ENCODE data around the gene MAP2K5. TPM values are rescaled to one million over a fixed set of nuclear protein-coding genes. Genes with fewer than 3 reads are reported as not detected.

MAP2K5 gene
- total RNA-seq, 2 experiments from 2014 or later = 17.0 to 20.8 TPM

GRCh38 chr15:67720556-67721175 lies 178.2 kb downstream of the MAP2K5 start:
- no peak for DNase-seq
- Mint-ChIP-seq H3K36me3 (peaks cover 7% of the 10 kb centered on the region), H3K4me1 (peaks cover 17% of the 10 kb centered on the region), H3K4me3 (no peak overlapping the region), H3K27me3 (no peaks in the 10 kb centered on the region), H3K9me3 (no peaks in the 10 kb centered on the region), H3K27ac (no peak overlapping the region)

DNA sequence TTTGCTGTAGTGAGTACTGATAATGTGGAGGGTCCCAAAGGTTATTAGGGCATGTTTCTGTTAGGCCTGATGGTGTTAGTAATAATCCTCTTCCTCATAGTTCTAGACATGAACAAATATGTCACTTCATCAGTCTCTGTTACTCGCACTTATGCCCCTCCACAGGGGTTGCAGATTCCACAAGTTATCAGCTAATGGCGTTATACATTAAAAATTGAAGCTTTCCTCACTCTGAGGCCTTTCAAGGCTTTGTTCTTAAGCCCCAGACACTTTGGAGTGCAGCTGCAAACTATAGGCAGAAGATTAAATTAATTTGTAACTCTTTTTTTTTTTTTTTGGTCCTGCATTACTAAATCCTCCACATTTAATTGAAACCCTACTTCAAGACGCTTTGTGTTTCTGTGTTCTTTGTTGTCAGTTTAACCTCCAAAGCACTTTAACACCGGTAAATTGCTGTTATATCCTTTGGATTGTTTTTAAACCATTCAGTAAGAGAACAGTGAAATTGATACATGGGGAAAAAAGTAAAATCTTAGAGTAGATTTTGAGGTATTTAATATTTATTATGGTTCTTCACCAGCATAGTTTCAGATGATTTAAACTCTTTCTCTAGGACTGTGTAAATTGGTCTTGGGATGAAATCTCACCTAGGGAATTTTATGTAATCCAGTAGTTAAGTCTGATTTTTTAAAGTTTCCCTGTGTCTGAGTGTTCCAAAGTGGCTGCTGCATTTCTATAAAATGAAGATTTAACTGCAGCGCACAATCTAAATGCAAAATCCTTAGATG lies 179.7 kb downstream of the MAP2K5 start:
- Mint-ChIP-seq H3K27me3 (no peaks in the 10 kb centered on the region), H3K4me3 (no peak overlapping the region)

DNA sequence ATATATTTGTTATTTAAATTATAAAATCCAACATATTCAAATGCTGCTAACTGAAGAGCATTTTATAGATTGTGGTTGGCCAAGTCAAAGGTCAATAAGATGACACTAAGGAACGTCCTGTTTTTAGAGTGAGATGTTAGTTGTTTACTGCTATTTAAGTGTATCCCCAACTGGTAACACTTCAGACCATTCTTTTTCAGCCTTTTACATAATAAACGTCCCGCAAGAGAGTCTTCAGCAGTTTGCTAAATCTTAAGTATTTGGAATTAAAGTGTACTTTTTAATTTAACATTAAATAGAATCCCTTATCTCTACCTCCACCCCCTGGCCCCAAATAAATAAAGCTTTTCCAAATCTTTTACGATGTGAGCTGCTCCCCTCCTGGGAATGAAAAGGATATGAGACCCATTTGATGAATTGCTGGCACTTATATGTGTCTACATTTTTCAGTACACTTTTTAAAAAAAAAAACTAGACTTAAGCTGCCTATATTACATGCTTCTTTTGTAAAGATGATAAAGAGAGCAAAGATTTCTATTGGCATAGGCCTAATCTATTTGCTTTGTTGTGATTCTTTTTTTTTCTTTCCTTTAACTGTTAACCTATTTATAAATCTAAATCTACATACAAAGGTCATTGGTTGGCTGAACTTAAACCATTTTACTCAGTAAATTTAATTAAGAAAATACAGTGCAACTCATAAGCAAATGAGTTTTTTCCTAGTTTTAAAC lies 181.0 kb downstream of the MAP2K5 start:
- no peaks in the 10 kb centered on the region for H3K9me3 Mint-ChIP-seq
- no peaks in the 10 kb centered on the region for H3K36me3 Mint-ChIP-seq
- no peak for DNase-seq
- H3K27ac Mint-ChIP-seq = no peak overlapping the region
- no peaks in the 10 kb centered on the region for H3K27me3 Mint-ChIP-seq
- H3K4me3 Mint-ChIP-seq = no peak overlapping the region
- H3K4me1 Mint-ChIP-seq = peaks cover 15% of the 10 kb centered on the region

More for the DNA sequence above, 179.7 kb downstream of the MAP2K5 start:
- Mint-ChIP-seq H3K4me1 (peaks cover 16% of the 10 kb centered on the region), H3K27ac (no peak overlapping the region), H3K9me3 (no peaks in the 10 kb centered on the region), H3K36me3 (peaks cover 7% of the 10 kb centered on the region)
- DNase-seq = no peak

DNA sequence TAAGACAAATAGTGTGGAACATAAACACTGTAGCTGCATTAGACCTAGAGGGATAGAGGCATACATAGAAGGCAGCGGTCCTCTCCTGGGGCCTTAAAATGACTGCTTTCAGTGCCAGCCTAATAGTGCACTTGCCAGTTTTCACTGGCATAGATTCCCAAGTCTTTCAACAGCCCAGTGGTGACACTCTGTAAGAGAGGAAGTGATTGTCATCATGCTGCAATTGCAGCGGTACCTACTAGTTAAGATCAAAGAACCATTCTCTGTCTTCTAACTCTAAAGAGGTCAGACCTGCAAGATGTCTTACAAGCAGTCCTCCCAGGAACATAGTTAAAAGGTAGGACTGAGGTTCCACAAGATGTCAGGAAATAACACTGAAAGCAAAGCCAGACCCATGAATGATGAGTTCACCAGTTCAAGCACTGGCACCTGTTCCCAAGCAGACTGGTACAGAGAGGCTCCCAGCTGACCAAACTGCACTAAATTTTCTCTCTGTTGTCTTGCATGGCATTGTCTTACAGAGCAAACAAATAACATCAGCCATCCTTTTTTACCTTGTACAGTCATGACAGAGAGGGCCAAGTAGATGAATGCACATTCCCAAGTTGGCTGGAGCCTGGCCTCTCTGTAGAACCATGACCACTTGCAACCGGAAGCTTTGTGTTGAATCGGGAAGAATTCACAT lies 182.3 kb downstream of the MAP2K5 start:
- no peaks in the 10 kb centered on the region for H3K36me3 Mint-ChIP-seq

GRCh38 chr15:67730135-67730534 lies 187.6 kb downstream of the MAP2K5 start:
- no peak overlapping the region for H3K27ac Mint-ChIP-seq

More for the DNA sequence above, 182.3 kb downstream of the MAP2K5 start:
- DNase-seq = no peak
- peaks cover 13% of the 10 kb centered on the region for H3K4me1 Mint-ChIP-seq
- no peaks in the 10 kb centered on the region for H3K27me3 Mint-ChIP-seq
- H3K4me3 Mint-ChIP-seq = no peak overlapping the region
- H3K27ac Mint-ChIP-seq = no peak overlapping the region
- H3K9me3 Mint-ChIP-seq = no peaks in the 10 kb centered on the region

DNA sequence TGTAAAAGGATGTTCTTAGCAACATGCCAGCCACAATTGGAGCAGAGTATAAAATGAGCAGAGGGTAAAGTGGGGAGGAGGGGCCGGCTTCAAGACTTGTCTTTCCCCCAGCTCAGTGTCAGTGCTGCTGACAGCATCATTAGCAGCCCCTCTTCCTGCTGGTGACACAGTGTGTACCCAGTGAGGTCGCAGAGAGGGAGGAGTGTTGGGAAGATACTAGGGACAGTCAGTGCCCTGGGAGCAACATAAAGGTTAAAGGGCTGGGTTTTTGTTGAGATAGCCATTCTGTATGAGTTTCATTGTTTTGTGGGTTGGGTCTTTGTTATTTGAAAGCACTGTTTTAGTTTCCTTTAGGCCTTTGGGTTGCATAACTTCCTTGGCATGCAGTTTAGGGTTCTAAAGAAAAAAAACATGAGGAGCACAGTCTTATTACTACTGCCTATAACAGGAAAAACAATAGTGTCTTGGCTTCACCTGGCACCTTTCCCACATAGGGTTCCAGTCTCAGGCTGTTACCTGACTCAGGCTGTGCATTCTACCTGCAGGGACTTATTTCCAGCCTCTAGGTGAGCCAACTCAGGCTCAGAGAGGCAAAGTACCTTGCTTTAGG lies 188.7 kb downstream of the MAP2K5 start:
- Mint-ChIP-seq H3K9me3 (no peaks in the 10 kb centered on the region), H3K4me3 (no peak overlapping the region), H3K27ac (no peak overlapping the region), H3K27me3 (no peaks in the 10 kb centered on the region), H3K4me1 (peaks cover 26% of the 10 kb centered on the region), H3K36me3 (no peaks in the 10 kb centered on the region)
- DNase-seq = no peak

More at GRCh38 chr15:67730135-67730534, 187.6 kb downstream of the MAP2K5 start:
- no peaks in the 10 kb centered on the region for H3K27me3 Mint-ChIP-seq
- no peak overlapping the region for H3K4me3 Mint-ChIP-seq
- no peaks in the 10 kb centered on the region for H3K36me3 Mint-ChIP-seq
- peaks cover 15% of the 10 kb centered on the region for H3K4me1 Mint-ChIP-seq
- no peaks in the 10 kb centered on the region for H3K9me3 Mint-ChIP-seq
- DNase-seq = no peak

DNA sequence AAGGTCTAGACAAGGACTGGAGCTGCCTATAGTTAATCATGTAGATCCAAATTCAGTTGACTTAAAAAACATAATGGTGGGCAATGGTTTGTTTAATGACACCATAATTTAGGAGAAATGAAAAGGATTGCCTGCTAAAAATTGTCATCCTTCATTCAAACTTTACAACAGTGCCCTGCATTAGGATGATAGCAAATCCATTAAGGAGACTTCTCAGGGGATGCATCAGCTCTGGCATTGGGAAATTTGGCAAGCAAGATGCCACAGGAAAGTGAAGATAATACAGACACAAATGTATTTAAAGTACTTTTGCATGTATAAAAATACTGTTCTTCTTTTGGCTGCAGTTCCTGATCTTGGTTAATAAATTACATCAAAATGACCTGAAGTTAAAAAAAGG lies 189.7 kb downstream of the MAP2K5 start:
- Mint-ChIP-seq H3K9me3 (no peaks in the 10 kb centered on the region), H3K4me3 (no peak overlapping the region), H3K4me1 (peaks cover 30% of the 10 kb centered on the region), H3K36me3 (peaks cover 2% of the 10 kb centered on the region), H3K27ac (no peak overlapping the region), H3K27me3 (no peaks in the 10 kb centered on the region)
- no peak for DNase-seq

- Mint-ChIP-seq H3K36me3 (peaks cover 4% of the 10 kb centered on the region), H3K9me3 (no peaks in the 10 kb centered on the region), H3K4me3 (no peak overlapping the region), H3K27me3 (no peaks in the 10 kb centered on the region), H3K4me1 (peaks cover 30% of the 10 kb centered on the region), H3K27ac (no peak overlapping the region)
- DNase-seq = no peak
These were observed 190.3 kb downstream of the MAP2K5 start for GRCh38 chr15:67732671-67733374.

DNA sequence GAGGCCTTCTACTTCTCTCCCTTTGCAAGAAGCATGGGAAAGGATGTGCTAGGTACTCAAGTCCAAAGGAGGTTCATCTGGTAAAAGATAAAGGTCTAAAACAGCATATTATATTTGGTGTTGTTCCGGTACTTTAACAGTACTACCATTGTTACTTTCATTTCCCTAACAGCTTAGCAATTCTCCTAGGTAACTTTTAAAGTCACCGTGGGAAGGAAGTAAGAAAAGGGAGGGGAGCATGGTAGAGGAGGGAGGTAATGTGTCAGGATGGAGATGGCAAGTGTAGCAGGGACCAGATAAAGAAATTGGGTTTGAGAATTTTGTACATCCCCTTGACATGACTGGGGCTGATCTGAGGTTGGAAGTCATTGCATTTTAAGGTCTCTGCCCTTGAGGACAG lies 193.4 kb downstream of the MAP2K5 start:
- Mint-ChIP-seq H3K27ac (no peak overlapping the region), H3K9me3 (no peaks in the 10 kb centered on the region), H3K36me3 (peaks cover 4% of the 10 kb centered on the region)

DNA sequence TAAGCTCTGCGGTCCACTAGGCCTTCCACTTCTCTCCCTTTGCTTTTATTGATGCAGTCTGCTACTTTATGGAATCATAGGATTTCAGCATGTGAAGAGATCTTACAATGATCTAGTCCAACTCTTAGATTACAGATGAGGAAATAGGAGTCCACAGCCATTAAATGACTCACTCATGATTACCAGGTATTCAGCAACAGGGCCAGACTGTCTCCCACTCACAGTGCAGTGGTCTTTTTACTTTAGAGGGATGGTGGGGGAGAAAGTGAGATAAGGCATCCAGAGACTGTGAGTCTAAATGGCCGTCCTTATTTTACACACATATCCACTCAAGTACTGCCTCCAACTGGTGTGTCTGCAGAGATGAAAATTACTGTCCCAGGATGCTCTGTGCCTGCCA lies 194.3 kb downstream of the MAP2K5 start:
- Mint-ChIP-seq H3K36me3 (peaks cover 7% of the 10 kb centered on the region), H3K4me1 (peaks cover 27% of the 10 kb centered on the region), H3K27ac (peak overlapping the region; percentile 9), H3K27me3 (no peaks in the 10 kb centered on the region), H3K4me3 (no peak overlapping the region), H3K9me3 (no peaks in the 10 kb centered on the region)
- no peak for DNase-seq

More for the DNA sequence above, 193.4 kb downstream of the MAP2K5 start:
- Mint-ChIP-seq H3K4me1 (peaks cover 23% of the 10 kb centered on the region), H3K4me3 (no peak overlapping the region), H3K27me3 (no peaks in the 10 kb centered on the region)
- DNase-seq = no peak

DNA sequence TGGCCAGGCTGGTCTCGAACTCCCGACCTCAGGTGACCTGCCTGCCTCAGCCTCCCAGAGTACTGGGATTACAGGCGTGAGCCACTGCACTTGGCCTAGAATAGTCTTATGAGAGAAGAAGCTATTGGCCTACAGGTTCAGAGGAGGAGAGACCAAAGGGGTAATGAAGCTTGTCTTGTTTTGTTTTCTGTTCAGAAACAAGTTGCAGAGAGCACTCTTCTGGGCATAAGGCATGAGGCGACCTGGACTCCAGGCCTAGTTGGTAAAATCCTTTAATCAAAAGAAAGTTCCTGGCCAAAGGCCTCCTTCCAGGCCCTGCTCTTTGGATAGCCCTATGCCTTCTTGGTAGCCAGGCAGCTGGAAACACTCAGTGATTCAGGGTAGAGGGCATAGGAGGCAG lies 195.6 kb downstream of the MAP2K5 start:
- H3K4me3 Mint-ChIP-seq = no peak overlapping the region
- H3K27me3 Mint-ChIP-seq = no peaks in the 10 kb centered on the region
- no peak overlapping the region for H3K27ac Mint-ChIP-seq

GRCh38 chr15:67740405-67740804 lies 197.9 kb downstream of the MAP2K5 start:
- H3K27ac Mint-ChIP-seq = no peak overlapping the region
- no peak overlapping the region for H3K4me3 Mint-ChIP-seq

More for the DNA sequence above, 195.6 kb downstream of the MAP2K5 start:
- Mint-ChIP-seq H3K4me1 (peaks cover 30% of the 10 kb centered on the region), H3K36me3 (peaks cover 7% of the 10 kb centered on the region), H3K9me3 (no peaks in the 10 kb centered on the region)
- DNase-seq = no peak

GRCh38 chr15:67741308-67741707 lies 198.8 kb downstream of the MAP2K5 start:
- DNase-seq = no peak
- Mint-ChIP-seq H3K27me3 (no peaks in the 10 kb centered on the region), H3K4me3 (no peak overlapping the region), H3K9me3 (no peaks in the 10 kb centered on the region), H3K4me1 (peaks cover 45% of the 10 kb centered on the region), H3K36me3 (peaks cover 7% of the 10 kb centered on the region), H3K27ac (no peak overlapping the region)

More at GRCh38 chr15:67740405-67740804, 197.9 kb downstream of the MAP2K5 start:
- peaks cover 7% of the 10 kb centered on the region for H3K36me3 Mint-ChIP-seq
- peaks cover 44% of the 10 kb centered on the region for H3K4me1 Mint-ChIP-seq
- DNase-seq = no peak
- H3K9me3 Mint-ChIP-seq = no peaks in the 10 kb centered on the region
- H3K27me3 Mint-ChIP-seq = no peaks in the 10 kb centered on the region

- DNase-seq = no peak
- Mint-ChIP-seq H3K9me3 (no peaks in the 10 kb centered on the region), H3K4me3 (no peak overlapping the region), H3K4me1 (peaks cover 47% of the 10 kb centered on the region), H3K36me3 (peaks cover 3% of the 10 kb centered on the region), H3K27me3 (no peaks in the 10 kb centered on the region), H3K27ac (peak overlapping the region; percentile 31)
These were observed 201.1 kb downstream of the MAP2K5 start for GRCh38 chr15:67743558-67743957.

Data from activated naive CD8-positive, alpha-beta T cell treated with anti-CD3 and anti-CD28 coated beads for 36 hours (primary cell).